Endothelial cell of umbilical vein (primary cell): ENCODE results near the gene MT1M. TPM values are rescaled to one million over a fixed set of nuclear protein-coding genes. Genes with fewer than 3 reads are reported as not detected.
A peak's percentile ranks its signal among the peaks of the same experiment; 100 is the strongest.

ENCODE experiments used
- BruUV-seq: library from RNA; stranded (reverse); fragments of 400-500 nt; replicated peaks from 2 replicates; lab custom pipeline; 2021; lab: Mats Ljungman, UMichigan
- CTCF ChIA-PET: fragments of 300-600, 350-600 bp; sonication (Branson Sonifier 250); formaldehyde crosslinking; loops from one replicate; lab custom pipeline; 2021; ENCODE audit warnings: antibody characterized with exemption, inconsistent platforms; lab: Charles Lee
- POLR2A ChIA-PET: fragments of 300-600, 350-600 bp; sonication (Branson Sonifier 250); formaldehyde crosslinking; loops from one replicate; lab custom pipeline; 2021; ENCODE audit warnings: antibody characterized with exemption, inconsistent platforms; lab: Charles Lee
- DNase-seq: peaks from one replicate; pipeline ENCODE4 v3.0.0-alpha.2; 2011; ENCODE audit warnings: low read depth, low spot score
- FAIRE-seq: peaks from 2 replicates; lab custom pipeline; 2011; peaks lifted over from hg19 to GRCh38; lab: Jason Lieb, UNC
- H2AFZ ChIP-seq: 2 replicates; pipeline ENCODE4 v1.6.0; 2012; ENCODE audit warnings: low read depth, low read length, control low read depth, inconsistent platforms
- H3K27ac ChIP-seq: 2 replicates; pipeline ENCODE4 v1.5.1; 2011; ENCODE audit warnings: low read depth, mild to moderate bottlenecking, control low read depth, low read length, moderate library complexity; ENCODE audit not compliant: insufficient read depth
- H3K27me3 ChIP-seq, 2 experiments: 2 replicates each; pipeline versions ENCODE4 v1.6.0 to v1.6.1; 2011; ENCODE audit warnings: low read length in 2 of 2, mixed read lengths in 1 of 2; ENCODE audit not compliant: control insufficient read depth in 2 of 2, insufficient read depth in 2 of 2
- H3K36me3 ChIP-seq, 2 experiments: 2 replicates in 1 of 2; 3 replicates in 1 of 2; pipeline ENCODE4 v1.5.1; 2011; ENCODE audit warnings: low read length in 2 of 2, mild to moderate bottlenecking in 1 of 2, moderate library complexity in 1 of 2; ENCODE audit not compliant: control insufficient read depth in 2 of 2, insufficient read depth in 2 of 2; ENCODE audit errors: extremely low read depth in 1 of 2
- H3K4me1 ChIP-seq: 3 replicates; pipeline ENCODE4 v1.5.1; 2011; ENCODE audit warnings: mild to moderate bottlenecking, low read length; ENCODE audit not compliant: control insufficient read depth, insufficient read depth; ENCODE audit errors: extremely low read depth
- H3K4me2 ChIP-seq: 2 replicates; pipeline ENCODE4 v1.6.1; 2011; ENCODE audit warnings: low read length, control low read depth, mixed read lengths; ENCODE audit not compliant: insufficient read depth
- H3K4me3 ChIP-seq, 3 experiments: fragments of 200-600 bp in 1 of 3; sonication (generic), shearing (Covaris generic) in 1 of 3; replicated peaks in 1 of 3; 2 replicates each; pipeline ENCODE4 v1.5.1; 2011 to 2016; ENCODE audit warnings: control low read depth in 3 of 3, low read length in 3 of 3, mild to moderate bottlenecking in 2 of 3, inconsistent platforms in 1 of 3, low read depth in 1 of 3, moderate library complexity in 1 of 3; ENCODE audit not compliant: insufficient read depth in 1 of 3
- H3K79me2 ChIP-seq: 2 replicates; pipeline ENCODE4 v1.6.0; 2012; ENCODE audit warnings: low read length, inconsistent platforms; ENCODE audit not compliant: control insufficient read depth, insufficient read depth
- H3K9ac ChIP-seq: replicated peaks from 2 replicates; pipeline ENCODE3; 2011; ENCODE audit warnings: low read length, control low read depth; ENCODE audit not compliant: insufficient read depth; ENCODE audit errors: extremely low read depth
- H3K9me1 ChIP-seq: replicated peaks from 3 replicates; pipeline ENCODE4 v1.6.0; 2011; ENCODE audit warnings: mild to moderate bottlenecking, low read length; ENCODE audit not compliant: control insufficient read depth, insufficient read depth; ENCODE audit errors: extremely low read depth
- H3K9me3 ChIP-seq: replicated peaks from 2 replicates; pipeline ENCODE4 v1.5.1; 2012; ENCODE audit warnings: low read length, inconsistent platforms; ENCODE audit not compliant: control insufficient read depth, insufficient read depth
- H4K20me1 ChIP-seq: replicated peaks from 2 replicates; pipeline ENCODE3; 2011; ENCODE audit warnings: mild to moderate bottlenecking, low read length; ENCODE audit not compliant: control insufficient read depth, insufficient read depth; ENCODE audit errors: extremely low read depth
- CTCF ChIP-seq, 2 donors: IDR thresholded peaks; 1 replicate in 1 of 2; 2 replicates in 1 of 2; pipeline ENCODE4 v1.5.1; 2011; ENCODE audit warnings: low read length in 2 of 2, mild to moderate bottlenecking in 2 of 2, moderate library complexity in 2 of 2, control low read depth in 1 of 2, inconsistent platforms in 1 of 2, low read depth in 1 of 2; ENCODE audit not compliant: insufficient read depth in 1 of 2; ENCODE audit errors: extremely low read depth in 1 of 2
- EZH2 ChIP-seq: IDR thresholded peaks from 2 replicates; pipeline ENCODE4 v1.6.1; 2012; ENCODE audit warnings: borderline replicate concordance, low read depth, mild to moderate bottlenecking, moderate library complexity, low read length, inconsistent platforms; ENCODE audit not compliant: severe bottlenecking
- FOS ChIP-seq: IDR thresholded peaks from 2 replicates; pipeline ENCODE4 v1.6.1; 2011; ENCODE audit warnings: mild to moderate bottlenecking, low read length, moderate library complexity, borderline replicate concordance; ENCODE audit not compliant: insufficient read depth
- GATA2 ChIP-seq: IDR thresholded peaks from 2 replicates; pipeline ENCODE4 v1.7.0; 2011; ENCODE audit warnings: low read depth, mild to moderate bottlenecking, moderate library complexity, mixed read lengths, low read length; ENCODE audit not compliant: insufficient read length, insufficient read depth
- JUN ChIP-seq: IDR thresholded peaks from 2 replicates; pipeline ENCODE4 v1.6.1; 2011; ENCODE audit warnings: borderline replicate concordance, low read depth; ENCODE audit not compliant: insufficient read length, insufficient read depth
- MAX ChIP-seq: IDR thresholded peaks from 2 replicates; pipeline ENCODE4 v1.6.1; 2011; ENCODE audit not compliant: insufficient read depth, insufficient read length
- MYC ChIP-seq: IDR thresholded peaks from one replicate; pipeline ENCODE4 v1.6.1; 2011; ENCODE audit warnings: mild to moderate bottlenecking, low read depth, low read length
- POLR2A ChIP-seq: IDR thresholded peaks from 2 replicates; pipeline ENCODE4 v1.6.1; 2012; ENCODE audit warnings: low read depth, mild to moderate bottlenecking, control low read depth, low read length
- POLR2AphosphoS5 ChIP-seq: IDR thresholded peaks from 2 replicates; pipeline ENCODE4 v1.6.1; 2012; ENCODE audit warnings: low read depth, mild to moderate bottlenecking, control low read depth, low read length, moderate library complexity; ENCODE audit not compliant: insufficient read depth
- dilution Hi-C: fragments of 300-500 bp; cut with MboI; formaldehyde crosslinking; loops from one replicate; pipeline ENCODE4 v1.15.0; 2019; ENCODE audit warnings: low sequenced_read_pairs; ENCODE audit not compliant: extremely low pct_ligation_motif_present
- intact Hi-C: fragments of 100-400 bp; cut with micrococcal nuclease; formaldehyde crosslinking; loops from one replicate; pipeline ENCODE4 v1.10.0; 2022
- polyA plus RNA-seq, 4 experiments: library from polyadenylated mRNA; depleted of rRNA in 3 of 4; stranded (reverse) in 3 of 4; unstranded in 1 of 4; fragments of >200 nt; gene quantifications; 2 replicates each; pipeline versions ENCODE4 v1.2.1 to v1.2.3, GENCODE V29; 2011 to 2012; ENCODE audit warnings: missing spikeins in 1 of 4
- total RNA-seq: library from RNA; stranded (reverse); gene quantifications from 2 replicates; pipeline ENCODE4 v1.2.3, GENCODE V29; 2021

Gene MT1M
- total and polyA plus RNA-seq, 2 donors (not counting 3 experiments of a cell fraction or from before 2014, with no cell fraction given), result 4.3 to 4.6 TPM

DNA sequence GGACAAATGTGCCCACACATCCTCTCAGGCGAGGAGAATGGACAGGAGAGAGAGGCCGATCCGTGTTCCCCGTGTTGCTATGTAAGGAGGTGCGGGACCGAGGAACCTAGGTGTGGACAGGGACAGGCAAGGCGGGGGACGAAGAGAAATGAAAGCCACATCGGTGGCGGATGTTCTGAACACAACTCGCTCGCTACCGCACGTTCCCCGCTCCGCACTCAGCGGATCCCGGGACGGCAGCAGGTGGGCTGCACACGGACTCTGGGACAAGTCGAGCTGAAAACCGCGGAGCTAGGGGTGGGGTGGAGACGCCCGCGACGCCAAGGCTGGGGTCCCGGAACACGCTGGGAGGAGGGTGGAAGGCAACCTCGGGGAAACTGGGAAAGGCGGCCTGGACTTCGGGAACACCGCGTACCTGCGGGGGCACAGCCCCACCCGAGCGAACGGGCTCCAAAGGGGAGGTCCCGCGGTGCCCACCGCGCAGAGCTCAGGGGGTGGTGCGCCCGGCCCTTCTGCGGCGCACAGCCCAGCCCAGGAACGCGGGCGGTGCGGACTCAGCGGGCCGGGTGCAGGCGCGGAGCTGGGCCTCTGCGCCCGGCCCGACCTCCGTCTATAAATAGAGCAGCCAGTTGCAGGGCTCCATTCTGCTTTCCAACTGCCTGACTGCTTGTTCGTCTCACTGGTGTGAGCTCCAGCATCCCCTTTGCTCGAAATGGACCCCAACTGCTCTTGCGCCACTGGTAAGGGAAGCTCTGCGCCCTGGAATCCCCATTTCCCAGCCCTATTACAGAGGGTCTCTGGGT lies 7.1 kb upstream of the MT1M start, which contains the start of gene MT1E:
Gene MT1E (plus strand): TSS at position 642 of the 803 bp plus-strand sequence. CDS start 71 bp downstream, at position 713.
- TF ChIP-seq POLR2AphosphoS5 (peak; percentile 100), MYC (no peak), POLR2A (peak; percentile 99)
- Histone ChIP-seq H3K36me3 (no peaks in the 10 kb centered on the region), H3K9me1 (no peaks in the 10 kb centered on the region), H4K20me1 (no peaks in the 10 kb centered on the region), H3K4me3 (peak within 1 kb of the TSS; percentile 21 to 74 (median 64)), H3K27me3 (no peaks in the 10 kb centered on the region), H2AFZ (peak within 1 kb of the TSS; percentile 90), H3K9me3 (no peaks in the 10 kb centered on the region), H3K27ac (peak within 1 kb of the TSS; percentile 61), H3K9ac (peak within 1 kb of the TSS; percentile 68), H3K79me2 (peaks cover 12% of the 10 kb centered on the region), H3K4me2 (peak within 1 kb of the TSS; percentile 75), H3K4me1 (peaks cover 12% of the 10 kb centered on the region)
- intact Hi-C loops (loop anchor here (1.0 kb wide), 2 partner anchors 9 to 18 kb away; no protein-coding TSS in a partner anchor), dilution Hi-C loops (no loop called here)
- CTCF ChIA-PET, result interaction anchor here (0.9 to 2.5 kb wide), 7 partner anchors 13 to 76 kb away, joined by 3 to 11 read pairs (median 4); partner anchors contain the start of gene MT2A
- no TSS peak for BruUV-seq
- DNase-seq (peak; percentile 54), FAIRE-seq (peak; percentile 81)
- POLR2A ChIA-PET, result interaction anchor here (0.6 to 3.3 kb wide), 13 partner anchors 8 to 1079 kb away, joined by 3 to 51 read pairs (median 5); partner anchors contain the start of genes MT1X and MT2A

DNA sequence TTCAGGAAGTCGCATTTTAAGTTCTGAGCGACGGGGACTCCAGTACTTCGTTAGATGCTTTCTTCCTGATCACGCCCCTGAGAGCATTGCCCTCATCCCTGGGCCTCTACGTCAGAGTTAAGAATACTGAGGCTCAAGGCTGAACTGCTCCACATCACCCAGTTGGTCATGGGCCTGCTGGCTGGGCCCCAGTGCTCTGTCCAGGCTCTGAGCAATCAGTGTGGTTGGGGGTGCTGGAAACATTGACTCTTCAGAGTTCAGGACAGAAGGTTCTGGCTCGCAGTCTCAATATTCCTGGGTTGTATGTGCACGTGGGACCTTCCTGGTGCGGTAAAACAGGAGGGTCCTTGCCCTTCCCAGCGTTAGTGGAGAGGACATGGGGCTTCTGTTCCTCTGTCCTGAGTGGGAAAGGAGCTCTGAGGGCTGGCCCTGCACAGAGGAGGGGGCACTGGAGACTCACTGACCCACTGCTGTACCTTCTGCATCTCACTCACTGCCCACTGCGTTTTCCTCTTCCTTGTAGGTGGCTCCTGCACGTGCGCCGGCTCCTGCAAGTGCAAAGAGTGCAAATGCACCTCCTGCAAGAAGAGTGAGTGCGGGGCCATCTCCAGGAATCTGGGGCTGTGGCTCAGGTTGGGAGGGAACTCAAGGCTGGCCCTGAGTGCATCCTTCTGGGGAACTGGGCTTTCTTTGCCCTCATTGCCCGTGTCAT lies 6.4 kb upstream of the MT1M start:
- no peaks in the 10 kb centered on the region for H3K36me3 ChIP-seq
- H3K27ac ChIP-seq, result peak overlapping the region; percentile 61
- no peak for FAIRE-seq
- H3K9ac ChIP-seq, result peak overlapping the region; percentile 68
- H2AFZ ChIP-seq, result peak overlapping the region; percentile 90
- intact Hi-C loops (loop anchor here (1.0 kb wide), 2 partner anchors 8 to 19 kb away; no protein-coding TSS in a partner anchor), dilution Hi-C loops (no loop called here)
- peak overlapping the region; percentile 21 to 74 (median 64) for H3K4me3 ChIP-seq
- H3K9me1 ChIP-seq, result no peaks in the 10 kb centered on the region
- ChIA-PET CTCF (interaction anchor here (0.9 to 2.5 kb wide), 11 partner anchors 8 to 75 kb away, joined by 3 to 11 read pairs (median 4); partner anchors contain the start of gene MT2A), POLR2A (interaction anchor here (0.6 to 3.3 kb wide), 11 partner anchors 8 to 163 kb away, joined by 3 to 51 read pairs (median 4); partner anchors contain the start of gene MT2A)
- peak overlapping the region; percentile 75 for H3K4me2 ChIP-seq
- TSS peak; percentile 94 for BruUV-seq
- no peaks in the 10 kb centered on the region for H4K20me1 ChIP-seq
- no peak for DNase-seq
- peaks cover 12% of the 10 kb centered on the region for H3K79me2 ChIP-seq
- TF ChIP-seq GATA2 (no peak), JUN (no peak), FOS (no peak), EZH2 (no peak), POLR2AphosphoS5 (no peak), MAX (no peak), MYC (no peak), CTCF (IDR thresholded peaks at IDR 0.05; ENCODE audit: extremely low read depth in 1 of 2, insufficient read depth in 1 of 2, low read depth in 1 of 2, low read length in 2 of 2) (no peak)
- no peaks in the 10 kb centered on the region for H3K9me3 ChIP-seq
- H3K27me3 ChIP-seq, result no peaks in the 10 kb centered on the region
- peaks cover 12% of the 10 kb centered on the region for H3K4me1 ChIP-seq
